Heart left ventricle (tissue), 16 donors: ENCODE data around the gene DGKZ. TPM values are rescaled to one million over a fixed set of nuclear protein-coding genes. Genes with fewer than 3 reads are reported as not detected.
A peak's percentile ranks its signal among the peaks of the same experiment; 100 is the strongest.

Experiments
- ATAC-seq, 4 donors: fragments of 200-7000 bp; cut with Tn5 transposase; one replicate each; pipeline ENCODE4 v1.9.1; 2020 to 2022; ENCODE audit warnings: moderate library complexity in 4 of 4, mild to moderate bottlenecking in 3 of 4, moderate number of reproducible peaks in 1 of 4
- DNase-seq, 5 donors: peaks; one replicate each; pipeline ENCODE4 v3.0.0-alpha.2; 2020
- H3K27ac ChIP-seq, 12 donors: fragments of 200-600 bp; sonication (generic) in 4 of 12; one replicate each; pipeline versions ENCODE4 v1.5.0 to v1.8.0; 2016 to 2022; ENCODE audit warnings: mild to moderate bottlenecking in 2 of 12
- H3K27me3 ChIP-seq, 9 donors: fragments of 200-600 bp; sonication (generic) in 2 of 9; one replicate each; pipeline versions ENCODE4 v1.5.1 to v1.8.0; 2016 to 2022; ENCODE audit warnings: mild to moderate bottlenecking in 3 of 9
- H3K36me3 ChIP-seq, 9 donors: fragments of 200-600 bp; sonication (generic) in 2 of 9; one replicate each; pipeline versions ENCODE4 v1.5.0 to v1.8.0; 2018 to 2022; ENCODE audit warnings: mild to moderate bottlenecking in 2 of 9
- H3K4me1 ChIP-seq, 12 donors: fragments of 200-600 bp; sonication (generic) in 4 of 12; one replicate each; pipeline versions ENCODE4 v1.5.0 to v1.8.0; 2016 to 2022; ENCODE audit warnings: mild to moderate bottlenecking in 3 of 12
- H3K4me3 ChIP-seq, 12 donors: fragments of 200-600 bp; sonication (generic) in 4 of 12; one replicate each; pipeline versions ENCODE4 v1.5.0 to v1.8.0; 2017 to 2022; ENCODE audit warnings: mild to moderate bottlenecking in 9 of 12, moderate library complexity in 4 of 12
- H3K9me3 ChIP-seq, 12 donors: fragments of 200-600 bp; sonication (generic) in 4 of 12; one replicate each; pipeline versions ENCODE4 v1.5.0 to v1.8.0; 2016 to 2022; ENCODE audit warnings: mild to moderate bottlenecking in 1 of 12
- POLR2A ChIP-seq, 2 donors: fragments of 450-650 bp; IDR thresholded peaks; one replicate each; pipeline ENCODE4 v1.6.1; 2017; ENCODE audit warnings: antibody characterized with exemption in 2 of 2, mild to moderate bottlenecking in 2 of 2, moderate library complexity in 2 of 2
- WGBS, 4 donors: extraction: QIAGEN DNeasy Blood & Tissue Kit in 2 of 4; methylation state at CpG; one replicate each; pipeline versions ENCODE4 v1.1.5 to v1.1.7; 2013 to 2018; 5-methylcytosine and 5-hydroxymethylcytosine counted together
- intact Hi-C, 10 donors: fragments of 100-400 bp; cut with DNase I; formaldehyde crosslinking; loops; one replicate each; pipeline versions ENCODE4 v1.11.1 to v1.14.2; 2022
- polyA plus RNA-seq, 2 donors: library from polyadenylated mRNA; stranded (reverse); fragments of 200-250 nt; gene quantifications; one replicate each; pipeline ENCODE4 v1.2.3, GENCODE V29; 2013
- total RNA-seq, 9 donors: library from RNA; depleted of rRNA in 2 of 9; stranded (reverse); fragments of >200 nt in 2 of 9; fragmentation: NEBNext Ultra II Directional in 3 of 9; extraction: Animal tissue kit (Norgen Biotek cat#: 25700) in 3 of 9; gene quantifications; one replicate each; pipeline versions ENCODE4 v1.1.0 to v1.2.4, GENCODE V29; 2016 to 2023
- TF ChIP-seq, protein P1 (sequence below), 12 donors: fragments of 200-600 bp; sonication (generic) in 4 of 12; IDR thresholded peaks; one replicate each; pipeline versions ENCODE4 v1.5.0 to v1.8.0; 2018 to 2022; ENCODE audit warnings: antibody characterized with exemption in 12 of 12, mild to moderate bottlenecking in 5 of 12
- donor health status: ischemic (EF 13 %, LVEDD 7.1; RV severe dilation, severe dysfunction).
- donor health status: healthy with polysubstance abuse.
- donor health status: DM: no; HTN: yes; CAD: no.
- donor health status: DM: no; HTN: no; CAD: no.
- donor health status: ischemic (EF 25% LVEDD 6.9; RV normal size, moderate dysfunction).
- donor health status: ischemic (EF 25% LVEDD 5.7; RV mildly dilated, moderate dysfunction).
- donor health status: healthy.
- donor health status: DM: yes; HTN: yes; CAD: no.
- donor health status: ischemic (EF 35%, LVEDD 5.7; RV mildly dilated, moderate dysfunction).
- donor health status: nonischemic (EF 11% LVEDD 7.7; RV severe dilation, severe dysfunction).
- donor health status: DM: yes; HTN: yes; CAD: no.
- donor health status: PGD.
- donor health status: ischemic (EF 29% LVEDD 5.4; RV normal size, mild dysfunction).
- donor health status: nonischemic (EF 23%, LVEDD 6.1; RV moderate dilation, normal function).

The DGKZ gene
- total and polyA plus RNA-seq, 11 donors, result 41.7 to 114 (median 59.5) TPM

DNA sequence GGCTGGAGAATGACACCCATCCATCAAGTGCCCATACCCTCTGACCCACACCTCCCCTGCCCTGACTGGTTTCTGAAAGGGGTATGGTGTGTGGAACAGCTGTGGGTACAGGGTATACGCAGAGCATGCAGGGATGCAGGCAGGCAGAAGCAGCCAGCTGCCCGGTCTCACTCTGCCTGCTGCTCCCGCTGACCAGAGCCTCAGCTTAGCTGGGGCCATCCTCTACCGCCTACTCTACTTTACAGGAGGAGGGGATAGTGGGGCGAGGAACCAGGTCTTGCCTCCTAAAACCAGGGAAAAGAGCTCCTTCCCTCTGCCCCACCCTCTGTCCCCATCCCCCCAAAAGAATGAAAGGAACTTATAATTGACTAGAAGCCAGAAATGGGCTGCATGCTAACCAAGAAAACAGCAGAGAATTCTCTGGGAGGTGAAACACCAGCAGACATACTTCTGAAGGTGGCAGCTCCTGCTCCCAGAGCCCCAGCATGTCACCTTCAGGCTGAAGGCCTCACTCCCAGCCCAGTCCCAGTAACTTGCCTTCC lies 57.3 kb downstream of the DGKZ start:
- no peak for DNase-seq
- peaks cover 4 to 29% (median 17%) of the 10 kb centered on the region in 12 donors for H3K4me1 ChIP-seq
- no peak overlapping the region for H3K27ac ChIP-seq
- ATAC-seq, result peak in 1 of 4 donors; percentile 7
- H3K9me3 ChIP-seq, result no peaks in the 10 kb centered on the region
- H3K36me3 ChIP-seq, result peaks cover 0 to 72% (median 52%) of the 10 kb centered on the region in 9 donors
- no peak for TF ChIP-seq POLR2A (IDR thresholded peaks at IDR 0.05)
- TF ChIP-seq, protein P1, sequence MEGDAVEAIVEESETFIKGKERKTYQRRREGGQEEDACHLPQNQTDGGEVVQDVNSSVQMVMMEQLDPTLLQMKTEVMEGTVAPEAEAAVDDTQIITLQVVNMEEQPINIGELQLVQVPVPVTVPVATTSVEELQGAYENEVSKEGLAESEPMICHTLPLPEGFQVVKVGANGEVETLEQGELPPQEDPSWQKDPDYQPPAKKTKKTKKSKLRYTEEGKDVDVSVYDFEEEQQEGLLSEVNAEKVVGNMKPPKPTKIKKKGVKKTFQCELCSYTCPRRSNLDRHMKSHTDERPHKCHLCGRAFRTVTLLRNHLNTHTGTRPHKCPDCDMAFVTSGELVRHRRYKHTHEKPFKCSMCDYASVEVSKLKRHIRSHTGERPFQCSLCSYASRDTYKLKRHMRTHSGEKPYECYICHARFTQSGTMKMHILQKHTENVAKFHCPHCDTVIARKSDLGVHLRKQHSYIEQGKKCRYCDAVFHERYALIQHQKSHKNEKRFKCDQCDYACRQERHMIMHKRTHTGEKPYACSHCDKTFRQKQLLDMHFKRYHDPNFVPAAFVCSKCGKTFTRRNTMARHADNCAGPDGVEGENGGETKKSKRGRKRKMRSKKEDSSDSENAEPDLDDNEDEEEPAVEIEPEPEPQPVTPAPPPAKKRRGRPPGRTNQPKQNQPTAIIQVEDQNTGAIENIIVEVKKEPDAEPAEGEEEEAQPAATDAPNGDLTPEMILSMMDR (IDR thresholded peaks at IDR 0.05), result no peak
- 81 to 95% (median 86%) methylated on average over 5 of the region's 5 CpGs for WGBS, 4 donors
- H3K27me3 ChIP-seq, result no peaks in the 10 kb centered on the region
- intact Hi-C loops, result no loop called here
- H3K4me3 ChIP-seq, result no peak overlapping the region

DNA sequence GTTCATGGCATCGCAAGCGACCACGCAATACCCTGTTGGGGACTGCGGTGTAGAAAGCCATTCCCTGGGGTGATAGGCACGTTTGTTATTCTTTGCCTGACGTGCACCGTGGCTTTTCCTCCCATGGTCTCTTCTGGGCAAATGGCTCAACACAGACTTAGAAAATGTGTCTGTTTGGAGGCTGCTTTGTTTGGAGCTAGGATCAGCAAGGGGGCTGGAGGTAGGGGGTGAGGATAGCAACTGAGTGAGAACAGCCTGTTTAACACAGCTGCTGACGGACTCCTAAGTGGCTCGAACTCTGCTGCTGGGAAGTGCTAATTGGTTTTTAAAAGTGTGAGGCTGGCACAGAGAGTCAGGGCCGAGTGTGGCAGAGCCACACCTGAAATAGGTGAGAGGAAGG lies 60.4 kb downstream of the DGKZ start:
- H3K4me1 ChIP-seq, result peaks cover 4 to 27% (median 17%) of the 10 kb centered on the region in 12 donors
- no peak for DNase-seq
- intact Hi-C loops, result no loop called here

DNA sequence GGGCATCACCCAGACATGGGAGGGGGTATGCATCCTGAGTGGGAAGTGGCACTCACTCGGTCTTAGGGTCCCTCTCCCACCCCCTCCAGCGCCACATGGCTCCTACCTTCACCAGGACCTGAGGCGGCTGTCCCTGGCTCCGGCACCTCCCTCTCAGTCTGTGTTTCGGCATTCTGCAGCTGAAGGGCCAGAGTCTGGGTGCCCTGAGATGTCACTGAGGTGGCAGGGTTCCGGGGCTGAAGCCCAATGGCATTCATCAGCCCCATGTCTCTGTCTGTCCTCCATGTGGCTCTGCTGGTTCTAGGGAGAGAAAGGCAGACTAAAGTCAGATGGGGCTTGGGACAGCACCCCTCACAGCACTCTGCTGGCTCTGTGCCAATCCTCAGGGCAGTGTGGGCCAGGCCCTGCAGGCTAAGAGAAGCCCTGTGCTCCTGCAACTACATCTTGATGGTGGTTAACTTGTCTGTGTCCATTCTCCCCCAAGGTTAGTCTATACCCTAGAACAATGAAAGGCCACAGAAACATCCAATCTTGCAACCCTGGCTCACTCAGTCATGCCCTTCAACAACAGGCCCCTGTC lies 61.2 kb downstream of the DGKZ start:
- ATAC-seq, result peak in 1 of 4 donors; percentile 20
- Histone ChIP-seq H3K36me3 (peaks cover 0 to 86% (median 61%) of the 10 kb centered on the region in 9 donors), H3K27me3 (no peaks in the 10 kb centered on the region), H3K9me3 (no peaks in the 10 kb centered on the region), H3K27ac (no peak overlapping the region), H3K4me3 (no peak overlapping the region), H3K4me1 (peaks cover 0 to 19% (median 8%) of the 10 kb centered on the region in 12 donors)
- WGBS, 4 donors, result 92 to 98% (median 94%) methylated on average over 6 of the region's 6 CpGs
- no peak for DNase-seq
- TF ChIP-seq, protein P1 (IDR thresholded peaks at IDR 0.05), result no peak
- TF ChIP-seq POLR2A (IDR thresholded peaks at IDR 0.05), result no peak
- intact Hi-C loops, result no loop called here

More for the DNA sequence above, 60.4 kb downstream of the DGKZ start:
- TF ChIP-seq, protein P1 (IDR thresholded peaks at IDR 0.05), result no peak
- no peak overlapping the region for H3K4me3 ChIP-seq
- no peaks in the 10 kb centered on the region for H3K9me3 ChIP-seq
- H3K27me3 ChIP-seq, result no peaks in the 10 kb centered on the region
- no peak overlapping the region for H3K27ac ChIP-seq
- no peak for ATAC-seq
- WGBS, 4 donors, result 76 to 82% (median 79%) methylated on average over 10 of the region's 10 CpGs
- H3K36me3 ChIP-seq, result peaks cover 0 to 87% (median 56%) of the 10 kb centered on the region in 9 donors

DNA sequence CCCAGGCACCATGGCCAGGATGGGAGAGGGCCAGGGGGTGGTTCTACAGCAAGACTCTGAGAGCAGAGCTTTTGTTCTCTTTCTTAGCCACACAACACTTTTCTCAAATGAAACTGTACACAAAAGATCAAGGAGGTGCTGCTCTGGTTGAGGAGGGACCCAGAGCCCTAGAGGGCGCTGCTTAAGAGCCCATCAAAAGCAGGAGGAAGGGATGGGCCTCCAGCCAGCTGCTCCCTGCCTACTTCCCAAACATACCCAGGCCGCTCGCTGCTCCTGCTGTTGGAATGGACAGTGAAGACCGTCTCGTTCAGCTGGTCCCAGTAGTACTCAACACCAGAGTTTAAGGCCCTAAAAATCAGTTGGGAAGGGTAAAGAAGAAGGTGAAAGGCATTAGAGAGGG lies 62.8 kb downstream of the DGKZ start:
- ATAC-seq, result no peak

More for the DNA sequence above, 62.8 kb downstream of the DGKZ start:
- intact Hi-C loops, result no loop called here
- peaks cover 0 to 86% (median 68%) of the 10 kb centered on the region in 9 donors for H3K36me3 ChIP-seq
- DNase-seq, result no peak
- no peak overlapping the region for H3K27ac ChIP-seq
- TF ChIP-seq, protein P1 (IDR thresholded peaks at IDR 0.05), result no peak
- TF ChIP-seq POLR2A (IDR thresholded peaks at IDR 0.05), result no peak
- H3K9me3 ChIP-seq, result no peaks in the 10 kb centered on the region
- no peak overlapping the region for H3K4me3 ChIP-seq
- no peaks in the 10 kb centered on the region for H3K27me3 ChIP-seq
- 66 to 76% (median 70%) methylated on average over 5 of the region's 5 CpGs for WGBS, 4 donors
- peaks cover 0 to 3% (median 0%) of the 10 kb centered on the region in 12 donors for H3K4me1 ChIP-seq
